PC-9 (cell line): Measurements from ENCODE around the gene POPDC2.

Experiments used
- EZH2 ChIP-seq: fragments of 200-600 bp; sonication (generic); IDR thresholded peaks from 2 replicates; pipeline ENCODE4 v1.8.0; 2017; ENCODE audit warnings: antibody characterized with exemption, low read depth
- TF ChIP-seq, protein P1 (sequence below): fragments of 200-600 bp; sonication (generic); conservative IDR thresholded peaks from 2 replicates; pipeline ENCODE4 v1.6.1; 2017; ENCODE audit warnings: mixed run types, antibody characterized with exemption, mild to moderate bottlenecking, moderate library complexity

DNA sequence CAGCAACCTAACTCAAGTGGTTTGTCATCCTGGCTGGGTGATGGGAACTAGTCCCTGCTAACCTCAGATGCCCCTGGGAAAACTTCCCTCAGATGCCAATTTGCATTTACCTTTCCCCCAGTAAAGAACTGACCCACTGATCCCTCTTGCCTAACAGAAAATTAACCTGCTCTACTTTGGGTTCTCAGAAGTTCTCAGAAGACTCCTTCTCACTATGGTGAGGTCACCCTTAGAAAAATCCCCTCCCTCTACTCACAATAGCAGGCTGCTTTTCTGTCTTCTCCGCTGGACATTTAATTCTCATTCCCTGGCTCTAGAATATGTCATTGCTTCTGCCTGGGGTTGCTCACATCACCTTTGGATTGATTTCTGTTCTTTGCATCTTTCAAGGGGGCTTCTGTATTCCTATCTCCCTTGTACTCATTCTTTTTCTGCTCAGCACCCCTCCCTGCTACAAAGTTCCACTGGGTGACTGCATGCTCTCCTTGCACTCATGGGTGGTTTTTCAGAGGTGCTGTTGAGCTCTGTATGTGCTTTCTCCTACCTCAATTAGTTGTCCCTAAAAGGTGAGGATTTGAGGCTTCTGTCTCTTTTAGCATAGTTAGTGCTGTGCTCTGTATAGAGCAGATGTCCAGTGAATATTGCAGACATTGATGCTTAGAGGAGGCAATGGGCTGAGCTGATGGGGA, 61.8 kb downstream of the POPDC2 start:
- TF ChIP-seq, protein P1, sequence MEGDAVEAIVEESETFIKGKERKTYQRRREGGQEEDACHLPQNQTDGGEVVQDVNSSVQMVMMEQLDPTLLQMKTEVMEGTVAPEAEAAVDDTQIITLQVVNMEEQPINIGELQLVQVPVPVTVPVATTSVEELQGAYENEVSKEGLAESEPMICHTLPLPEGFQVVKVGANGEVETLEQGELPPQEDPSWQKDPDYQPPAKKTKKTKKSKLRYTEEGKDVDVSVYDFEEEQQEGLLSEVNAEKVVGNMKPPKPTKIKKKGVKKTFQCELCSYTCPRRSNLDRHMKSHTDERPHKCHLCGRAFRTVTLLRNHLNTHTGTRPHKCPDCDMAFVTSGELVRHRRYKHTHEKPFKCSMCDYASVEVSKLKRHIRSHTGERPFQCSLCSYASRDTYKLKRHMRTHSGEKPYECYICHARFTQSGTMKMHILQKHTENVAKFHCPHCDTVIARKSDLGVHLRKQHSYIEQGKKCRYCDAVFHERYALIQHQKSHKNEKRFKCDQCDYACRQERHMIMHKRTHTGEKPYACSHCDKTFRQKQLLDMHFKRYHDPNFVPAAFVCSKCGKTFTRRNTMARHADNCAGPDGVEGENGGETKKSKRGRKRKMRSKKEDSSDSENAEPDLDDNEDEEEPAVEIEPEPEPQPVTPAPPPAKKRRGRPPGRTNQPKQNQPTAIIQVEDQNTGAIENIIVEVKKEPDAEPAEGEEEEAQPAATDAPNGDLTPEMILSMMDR: no peak
- no peak for TF ChIP-seq EZH2
